Ovary (tissue), 3 donors: ENCODE measurements around the gene ATP8B1.

Experiments used
- EP300 ChIP-seq: sonication (generic); formaldehyde crosslinking; IDR thresholded peaks from one replicate; pipeline ENCODE4 v1.6.1; 2017; ENCODE audit warnings: antibody characterized with exemption
- POLR2A ChIP-seq: fragments of 450-650 bp; IDR thresholded peaks from one replicate; pipeline ENCODE4 v1.6.1; 2017; ENCODE audit warnings: antibody characterized with exemption, mild to moderate bottlenecking, moderate library complexity
- TF ChIP-seq, protein P1 (sequence below), 3 donors: fragments of 450-650 bp in 2 of 3; fragments of 200-600 bp in 1 of 3; IDR thresholded peaks; one replicate each; pipeline versions ENCODE4 v1.5.1 to v1.8.0; 2016 to 2022; ENCODE audit warnings: antibody characterized with exemption in 3 of 3, mild to moderate bottlenecking in 1 of 3
- donor health status: DM: no; HTN: no; CAD: no.

DNA sequence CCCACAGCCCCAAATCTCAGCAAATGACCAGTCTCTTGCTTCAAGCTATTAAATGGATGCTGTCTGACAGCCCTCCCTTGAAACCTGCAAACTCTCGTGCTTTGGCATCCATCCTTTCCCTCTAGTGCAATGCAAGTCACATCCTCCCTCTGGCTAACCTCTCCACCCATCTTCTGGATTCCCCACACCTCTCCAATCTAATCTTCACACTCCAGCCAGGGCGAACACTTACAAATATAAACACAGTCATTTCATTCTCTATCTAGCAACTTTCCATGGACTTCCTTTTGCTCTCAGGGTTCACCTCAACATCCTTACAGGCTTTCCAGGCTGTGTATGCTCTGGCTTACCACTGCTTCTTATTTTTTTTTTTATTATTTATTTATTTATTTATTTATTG is 171.4 kb downstream of the ATP8B1 start:
- no peak for TF ChIP-seq EP300
- TF ChIP-seq, protein P1, sequence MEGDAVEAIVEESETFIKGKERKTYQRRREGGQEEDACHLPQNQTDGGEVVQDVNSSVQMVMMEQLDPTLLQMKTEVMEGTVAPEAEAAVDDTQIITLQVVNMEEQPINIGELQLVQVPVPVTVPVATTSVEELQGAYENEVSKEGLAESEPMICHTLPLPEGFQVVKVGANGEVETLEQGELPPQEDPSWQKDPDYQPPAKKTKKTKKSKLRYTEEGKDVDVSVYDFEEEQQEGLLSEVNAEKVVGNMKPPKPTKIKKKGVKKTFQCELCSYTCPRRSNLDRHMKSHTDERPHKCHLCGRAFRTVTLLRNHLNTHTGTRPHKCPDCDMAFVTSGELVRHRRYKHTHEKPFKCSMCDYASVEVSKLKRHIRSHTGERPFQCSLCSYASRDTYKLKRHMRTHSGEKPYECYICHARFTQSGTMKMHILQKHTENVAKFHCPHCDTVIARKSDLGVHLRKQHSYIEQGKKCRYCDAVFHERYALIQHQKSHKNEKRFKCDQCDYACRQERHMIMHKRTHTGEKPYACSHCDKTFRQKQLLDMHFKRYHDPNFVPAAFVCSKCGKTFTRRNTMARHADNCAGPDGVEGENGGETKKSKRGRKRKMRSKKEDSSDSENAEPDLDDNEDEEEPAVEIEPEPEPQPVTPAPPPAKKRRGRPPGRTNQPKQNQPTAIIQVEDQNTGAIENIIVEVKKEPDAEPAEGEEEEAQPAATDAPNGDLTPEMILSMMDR (IDR thresholded peaks at IDR 0.05): no peak
- TF ChIP-seq POLR2A: no peak
